Measurements from ENCODE around the gene PBX2.

Gene PBX2

GRCh38 chr6:32222333-32223230 is 32.6 kb upstream of the PBX2 start:
- TF ChIP-seq CTCF (conservative IDR thresholded peaks at IDR 0.05; ENCODE audit: low read depth, low read length), result no peak
- DNase-seq (ENCODE audit: low read depth), result no peak
- H3K4me3 ChIP-seq (ENCODE audit: low read length), result no peak overlapping the region

DNA sequence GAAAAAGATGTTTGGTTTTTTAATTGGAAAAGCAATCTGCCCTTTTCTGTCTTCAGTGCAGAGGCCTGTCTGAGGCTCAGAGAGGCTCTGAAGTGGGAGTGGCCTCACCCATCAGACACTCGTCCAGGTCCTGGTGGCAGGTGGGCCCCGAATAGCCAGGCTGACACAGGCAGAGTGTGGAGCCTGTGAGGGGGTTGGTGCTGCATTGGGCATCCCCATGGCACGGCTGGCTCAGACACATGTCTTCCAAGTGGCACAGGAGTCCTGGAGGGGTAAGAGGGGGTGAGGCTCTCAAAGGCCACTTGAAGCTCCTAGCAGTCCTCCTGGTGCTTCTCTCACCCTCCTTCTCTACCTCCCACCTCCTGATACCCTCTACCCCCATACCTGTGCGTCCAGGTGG is 30.0 kb upstream of the PBX2 start:
- no peak for DNase-seq (ENCODE audit: low read depth)
- TF ChIP-seq CTCF (conservative IDR thresholded peaks at IDR 0.05; ENCODE audit: low read depth, low read length), result no peak
- no peak overlapping the region for H3K4me3 ChIP-seq (ENCODE audit: low read length)

- TF ChIP-seq CTCF (conservative IDR thresholded peaks at IDR 0.05; ENCODE audit: low read depth, low read length), result no peak
- DNase-seq (ENCODE audit: low read depth), result no peak
- no peak overlapping the region for H3K4me3 ChIP-seq (ENCODE audit: low read length)
Measured at GRCh38 chr6:32218167-32218566, 28.2 kb upstream of the PBX2 start.

GRCh38 chr6:32216998-32217397 is 27.0 kb upstream of the PBX2 start:
- no peak for DNase-seq (ENCODE audit: low read depth)
- H3K4me3 ChIP-seq (ENCODE audit: low read length), result no peak overlapping the region
- TF ChIP-seq CTCF (conservative IDR thresholded peaks at IDR 0.05; ENCODE audit: low read depth, low read length), result no peak

GRCh38 chr6:32216285-32216684 is 26.3 kb upstream of the PBX2 start:
- TF ChIP-seq CTCF (conservative IDR thresholded peaks at IDR 0.05; ENCODE audit: low read depth, low read length), result no peak
- no peak overlapping the region for H3K4me3 ChIP-seq (ENCODE audit: low read length)
- no peak for DNase-seq (ENCODE audit: low read depth)

DNA sequence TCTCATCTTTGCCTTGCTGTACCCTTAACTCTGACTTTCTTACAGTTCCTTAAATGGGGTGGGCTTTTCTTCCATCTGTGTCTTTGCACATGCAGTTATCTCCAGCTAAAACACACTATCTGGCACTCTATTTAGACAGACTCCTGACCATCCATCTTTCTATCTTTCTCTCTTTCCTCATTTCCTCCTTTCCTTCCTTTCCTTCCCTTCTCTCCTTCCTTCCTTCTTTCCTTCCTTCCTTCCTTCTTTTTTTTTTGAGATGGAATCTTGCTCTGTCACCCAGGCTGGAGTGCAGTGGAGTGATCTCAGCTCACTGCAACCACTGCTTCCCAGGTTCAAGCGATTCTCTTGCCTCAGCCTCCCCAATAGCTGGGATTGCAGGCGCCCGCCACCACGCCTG is 25.6 kb upstream of the PBX2 start:
- no peak for DNase-seq (ENCODE audit: low read depth)
- no peak for TF ChIP-seq CTCF (conservative IDR thresholded peaks at IDR 0.05; ENCODE audit: low read depth, low read length)
- no peak overlapping the region for H3K4me3 ChIP-seq (ENCODE audit: low read length)

GRCh38 chr6:32214126-32214525 is 24.1 kb upstream of the PBX2 start:
- no peak for DNase-seq (ENCODE audit: low read depth)
- TF ChIP-seq CTCF (conservative IDR thresholded peaks at IDR 0.05; ENCODE audit: low read depth, low read length), result no peak
- H3K4me3 ChIP-seq (ENCODE audit: low read length), result no peak overlapping the region

Measured in retinal pigment epithelial cell (primary cell).